BE2C (cell line): ENCODE results near the gene FAM168A.
"Not testable (repeated sequence)": the region's sequence is repeated elsewhere in the genome, so short reads cannot be mapped to it uniquely, and the experiment has no call there.

Experiments
- DNase-seq: peaks from one replicate; pipeline ENCODE4 v3.0.0-alpha.2; 2020
- H3K27me3 ChIP-seq: fragments of 250-450 bp; sonication (Bioruptor Pico); 2 replicates; pipeline ENCODE4 v1.5.1; 2020; ENCODE audit warnings: mild to moderate bottlenecking
- H3K36me3 ChIP-seq: fragments of 250-450 bp; sonication (Bioruptor Pico); 2 replicates; pipeline ENCODE4 v1.5.1; 2020; ENCODE audit warnings: mild to moderate bottlenecking
- H3K4me1 ChIP-seq: fragments of 250-450 bp; sonication (Bioruptor Pico); 2 replicates; pipeline ENCODE4 v1.5.1; 2020
- H3K4me3 ChIP-seq: 2 replicates; pipeline ENCODE4 v1.5.1; 2011; ENCODE audit warnings: low read depth, low read length
- H3K9me3 ChIP-seq: fragments of 250-450 bp; sonication (Bioruptor Pico); 2 replicates; pipeline ENCODE4 v1.5.1; 2020
- TF ChIP-seq, protein P1 (sequence below): IDR thresholded peaks from 2 replicates; pipeline ENCODE4 v1.5.1; 2012; ENCODE audit warnings: mild to moderate bottlenecking, low read depth, low read length

FAM168A gene

DNA sequence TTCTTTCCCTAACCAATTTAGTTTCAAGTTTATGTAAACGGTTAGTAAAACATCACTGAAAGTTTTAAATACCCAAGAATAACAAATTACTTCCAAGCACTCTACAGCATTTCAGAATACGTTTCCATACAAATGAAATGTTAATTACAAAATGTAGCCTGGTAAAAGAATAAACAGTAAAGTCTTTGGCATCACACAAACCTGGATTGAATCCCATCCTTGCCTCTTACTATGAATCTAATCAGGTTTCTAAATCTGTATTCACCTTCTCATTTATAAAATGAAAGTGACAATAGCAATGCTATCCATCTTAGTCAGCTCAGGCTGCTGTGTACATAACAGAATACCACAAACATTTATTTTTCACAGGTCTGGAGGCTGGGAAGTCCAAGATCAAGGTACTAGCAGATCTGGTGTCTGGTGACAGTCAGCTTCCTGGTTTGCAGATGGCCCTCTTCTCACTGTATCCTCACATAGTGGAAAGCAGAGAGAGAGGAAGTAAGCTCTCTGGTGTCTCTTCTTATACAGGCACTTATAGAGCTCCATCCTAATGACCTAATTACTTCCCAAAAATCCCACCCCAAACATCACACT is 19.2 kb downstream of the FAM168A start:
- Histone ChIP-seq H3K27me3 (no peaks in the 10 kb centered on the region), H3K36me3 (peaks cover 3% of the 10 kb centered on the region), H3K4me1 (no peaks in the 10 kb centered on the region), H3K4me3 (no peak overlapping the region), H3K9me3 (no peaks in the 10 kb centered on the region)
- no peak for DNase-seq
- TF ChIP-seq, protein P1, sequence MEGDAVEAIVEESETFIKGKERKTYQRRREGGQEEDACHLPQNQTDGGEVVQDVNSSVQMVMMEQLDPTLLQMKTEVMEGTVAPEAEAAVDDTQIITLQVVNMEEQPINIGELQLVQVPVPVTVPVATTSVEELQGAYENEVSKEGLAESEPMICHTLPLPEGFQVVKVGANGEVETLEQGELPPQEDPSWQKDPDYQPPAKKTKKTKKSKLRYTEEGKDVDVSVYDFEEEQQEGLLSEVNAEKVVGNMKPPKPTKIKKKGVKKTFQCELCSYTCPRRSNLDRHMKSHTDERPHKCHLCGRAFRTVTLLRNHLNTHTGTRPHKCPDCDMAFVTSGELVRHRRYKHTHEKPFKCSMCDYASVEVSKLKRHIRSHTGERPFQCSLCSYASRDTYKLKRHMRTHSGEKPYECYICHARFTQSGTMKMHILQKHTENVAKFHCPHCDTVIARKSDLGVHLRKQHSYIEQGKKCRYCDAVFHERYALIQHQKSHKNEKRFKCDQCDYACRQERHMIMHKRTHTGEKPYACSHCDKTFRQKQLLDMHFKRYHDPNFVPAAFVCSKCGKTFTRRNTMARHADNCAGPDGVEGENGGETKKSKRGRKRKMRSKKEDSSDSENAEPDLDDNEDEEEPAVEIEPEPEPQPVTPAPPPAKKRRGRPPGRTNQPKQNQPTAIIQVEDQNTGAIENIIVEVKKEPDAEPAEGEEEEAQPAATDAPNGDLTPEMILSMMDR, result no peak

DNA sequence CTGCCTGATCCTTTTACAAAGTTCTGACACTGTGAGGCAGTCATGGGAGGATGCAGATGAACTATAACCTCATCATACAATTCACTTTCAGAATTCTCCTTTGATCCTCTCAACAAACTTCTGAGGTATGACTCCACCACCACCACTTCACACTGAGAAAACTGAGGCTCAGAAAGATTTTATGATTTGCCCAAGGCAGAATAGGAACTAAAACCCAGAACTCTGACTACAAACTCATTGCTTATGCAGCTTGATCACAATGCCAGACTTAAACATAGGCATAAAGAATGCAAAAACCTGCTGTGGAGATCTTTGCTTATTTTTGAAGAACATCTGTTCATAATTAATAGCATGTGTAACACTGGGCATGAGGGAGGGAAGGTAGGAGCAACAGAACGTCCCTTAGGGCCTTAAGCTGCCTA is 20.4 kb downstream of the FAM168A start:
- peaks cover 6% of the 10 kb centered on the region for H3K36me3 ChIP-seq
- DNase-seq, result no peak
- TF ChIP-seq, protein P1, result no peak
- H3K4me1 ChIP-seq, result no peaks in the 10 kb centered on the region
- H3K9me3 ChIP-seq, result no peaks in the 10 kb centered on the region
- no peaks in the 10 kb centered on the region for H3K27me3 ChIP-seq
- no peak overlapping the region for H3K4me3 ChIP-seq

DNA sequence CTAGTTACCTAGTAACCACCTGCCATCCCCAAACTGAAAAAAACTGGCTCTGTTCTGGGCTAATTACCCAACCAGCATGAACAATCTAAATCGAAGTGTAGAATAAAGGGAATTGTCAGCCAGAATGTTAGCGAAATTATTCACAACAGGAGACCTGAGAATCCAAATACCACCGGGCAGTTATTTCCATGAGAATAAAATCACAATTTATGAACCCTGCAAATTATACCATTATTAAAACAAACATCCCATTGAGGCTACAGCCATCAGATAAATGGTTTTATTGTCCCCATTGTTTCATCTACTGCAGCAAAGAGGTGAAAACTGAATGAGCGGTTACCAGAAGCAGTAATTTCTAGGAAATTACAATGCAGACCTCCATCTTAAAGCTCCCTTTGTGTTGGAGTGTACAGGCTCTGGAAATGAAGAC is 21.7 kb downstream of the FAM168A start:
- H3K4me1 ChIP-seq, result no peaks in the 10 kb centered on the region
- H3K4me3 ChIP-seq, result no peak overlapping the region
- TF ChIP-seq, protein P1, result no peak
- no peaks in the 10 kb centered on the region for H3K27me3 ChIP-seq
- DNase-seq, result no peak
- H3K36me3 ChIP-seq, result peaks cover 6% of the 10 kb centered on the region
- H3K9me3 ChIP-seq, result no peaks in the 10 kb centered on the region

DNA sequence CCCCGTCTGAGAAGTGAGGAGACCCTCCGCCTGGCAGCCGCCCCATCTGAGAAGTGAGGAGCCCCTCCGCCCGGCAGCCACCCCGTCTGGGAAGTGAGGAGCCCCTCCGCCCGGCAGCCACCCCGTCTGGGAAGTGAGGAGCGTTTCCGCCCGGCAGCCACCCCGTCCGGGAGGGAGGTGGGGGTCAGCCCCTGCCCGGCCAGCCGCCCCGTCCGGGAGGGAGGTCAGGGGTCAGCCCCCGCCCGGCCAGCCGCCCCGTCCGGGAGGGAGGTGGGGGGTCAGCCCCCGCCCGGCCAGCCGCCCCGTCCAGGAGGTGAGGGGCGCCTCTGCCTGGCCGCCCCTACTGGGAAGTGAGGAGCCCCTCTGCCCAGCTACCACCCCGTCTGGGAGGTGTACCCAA is 25.9 kb downstream of the FAM168A start:
- not testable (repeated sequence) for H3K36me3 ChIP-seq, DNase-seq, H3K27me3 ChIP-seq, H3K9me3 ChIP-seq, H3K4me3 ChIP-seq, H3K4me1 ChIP-seq

DNA sequence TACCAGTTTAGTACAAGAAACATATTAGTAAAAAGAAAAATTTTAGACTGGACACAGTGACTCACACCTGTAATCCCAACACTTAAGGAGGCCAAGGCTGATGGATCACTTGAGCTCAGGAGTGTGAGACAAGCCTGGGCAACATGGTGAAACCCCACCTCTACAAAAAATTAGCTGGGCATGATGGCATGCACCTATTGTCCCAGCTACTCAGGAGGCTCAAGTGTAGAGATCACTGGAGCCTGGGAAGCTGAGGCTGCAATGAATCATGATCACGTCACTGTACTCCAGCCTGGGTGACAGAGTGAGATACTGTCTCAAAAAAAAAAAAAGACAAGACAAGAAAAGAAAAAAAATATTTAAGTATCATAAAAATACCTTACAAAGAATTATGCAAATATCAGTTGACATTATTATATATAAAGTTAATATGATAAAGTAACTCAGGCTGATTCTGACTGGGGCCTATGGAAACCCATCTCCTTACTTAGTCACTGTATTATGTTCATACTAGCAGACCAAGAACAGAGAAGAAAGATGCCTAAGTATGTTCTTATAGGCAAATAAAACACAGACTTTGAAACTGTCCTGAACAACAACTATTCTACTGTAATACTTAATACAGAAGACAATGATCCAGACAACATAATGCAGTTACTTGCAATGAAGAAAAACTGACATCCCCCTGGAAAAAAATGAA is 27.3 kb downstream of the FAM168A start:
- peaks cover 10% of the 10 kb centered on the region for H3K4me1 ChIP-seq
- no peaks in the 10 kb centered on the region for H3K27me3 ChIP-seq
- TF ChIP-seq, protein P1, result no peak
- no peak overlapping the region for H3K4me3 ChIP-seq
- H3K9me3 ChIP-seq, result no peaks in the 10 kb centered on the region
- DNase-seq, result no peak
- peaks cover 6% of the 10 kb centered on the region for H3K36me3 ChIP-seq

DNA sequence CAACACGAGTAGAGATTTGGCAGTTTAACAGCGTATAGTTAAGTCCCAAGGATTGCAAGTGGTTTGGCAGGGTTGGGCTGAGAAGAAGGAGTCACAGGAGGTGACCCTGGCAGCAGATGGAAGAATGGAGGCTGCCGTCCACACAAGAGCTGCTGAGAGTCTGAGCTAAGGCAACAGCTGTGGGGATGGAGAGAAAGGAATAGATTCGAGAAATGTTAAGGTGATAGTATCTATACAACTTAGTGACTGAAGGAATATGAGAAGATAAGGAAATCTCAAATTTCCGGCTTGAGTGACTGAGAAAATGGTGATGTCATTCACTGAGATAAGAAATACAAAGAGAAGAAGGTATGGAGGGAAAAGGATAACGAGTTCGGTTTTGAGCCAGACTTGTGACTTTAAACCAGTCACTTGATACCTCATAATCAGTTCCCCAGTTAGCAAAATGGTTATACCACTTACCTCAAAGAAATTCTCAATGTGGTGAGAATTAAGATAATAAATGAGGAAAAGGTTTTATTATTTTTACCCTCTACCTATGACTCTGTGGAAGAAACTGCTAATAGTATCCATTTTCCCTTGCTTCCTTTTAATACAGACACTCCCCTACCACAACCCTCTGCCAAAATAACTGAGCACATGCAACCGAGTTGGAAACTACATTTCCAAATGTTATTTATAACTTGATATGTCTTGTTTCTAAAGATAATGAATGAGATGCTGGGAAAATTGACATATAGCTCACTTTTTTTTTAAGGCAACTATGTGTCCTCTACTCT is 30.7 kb downstream of the FAM168A start:
- no peak overlapping the region for H3K4me3 ChIP-seq
- TF ChIP-seq, protein P1, result no peak
- no peak for DNase-seq

More for the DNA sequence above, 30.7 kb downstream of the FAM168A start:
- Histone ChIP-seq H3K27me3 (no peaks in the 10 kb centered on the region), H3K36me3 (no peaks in the 10 kb centered on the region), H3K9me3 (no peaks in the 10 kb centered on the region), H3K4me1 (peaks cover 10% of the 10 kb centered on the region)
